AG20443 (cell line): Measurements from ENCODE around the gene DEF6.
A peak's percentile ranks its signal among the peaks of the same experiment; 100 is the strongest.
"Not testable (repeated sequence)": the region's sequence is repeated elsewhere in the genome, so short reads cannot be mapped to it uniquely, and the experiment has no call there.

Experiments used
- DNase-seq: peaks from one replicate; pipeline ENCODE4 v3.0.0; 2012; ENCODE audit warnings: low spot score, mixed read lengths

DEF6 gene

GRCh38 chr6:35311390-35312075, 13.9 kb downstream of the DEF6 start:
- no peak for DNase-seq

- DNase-seq = no peak
These were observed 14.6 kb downstream of the DEF6 start for GRCh38 chr6:35312076-35312800.

GRCh38 chr6:35312807-35313206, 15.2 kb downstream of the DEF6 start:
- DNase-seq = no peak

GRCh38 chr6:35317483-35318195, 20.0 kb downstream of the DEF6 start:
- DNase-seq = peak; percentile 39

- peak; percentile 95 for DNase-seq
These were observed 20.9 kb downstream of the DEF6 start for GRCh38 chr6:35318196-35319171.

- no peak for DNase-seq
These were observed 21.9 kb downstream of the DEF6 start for GRCh38 chr6:35319346-35320030.

- no peak for DNase-seq
These were observed 22.4 kb downstream of the DEF6 start for GRCh38 chr6:35320031-35320410.

- no peak for DNase-seq
These were observed 23.5 kb downstream of the DEF6 start for GRCh38 chr6:35321091-35321490.

GRCh38 chr6:35327349-35328027, 29.9 kb downstream of the DEF6 start:
- DNase-seq = peak; percentile 83

GRCh38 chr6:35328108-35328723, 30.6 kb downstream of the DEF6 start:
- no peak for DNase-seq

- DNase-seq = not testable (repeated sequence)
These were observed 31.3 kb downstream of the DEF6 start for GRCh38 chr6:35328965-35329364.

GRCh38 chr6:35330541-35331119, 33.0 kb downstream of the DEF6 start:
- DNase-seq = no peak

GRCh38 chr6:35332074-35332887, 34.7 kb downstream of the DEF6 start:
- not testable (repeated sequence) for DNase-seq

GRCh38 chr6:35341557-35341956, 43.9 kb downstream of the DEF6 start:
- no peak for DNase-seq

- DNase-seq = peak; percentile 100
These were observed 44.9 kb downstream of the DEF6 start, which contains the start of gene PPARD for GRCh38 chr6:35342258-35343091. PPARD (plus strand) TSS chr6:35342558; CDS start chr6:35411088, 68,530 bp downstream.

GRCh38 chr6:35343092-35343834, 45.6 kb downstream of the DEF6 start:
- DNase-seq = peak; percentile 31
